CD14-positive monocyte (primary cell): Measurements from ENCODE around the gene ITPR3. TPM values are rescaled to one million over a fixed set of nuclear protein-coding genes. Genes with fewer than 3 reads are reported as not detected.

ENCODE experiments used
- DNase-seq, 3 donors: peaks; one replicate each; pipeline ENCODE4 v3.0.0-alpha.2; 2011 to 2022
- H2AFZ ChIP-seq: 2 replicates; pipeline ENCODE4 v1.6.0; 2012; ENCODE audit warnings: mild to moderate bottlenecking, low read depth, low read length, inconsistent platforms; ENCODE audit not compliant: insufficient read depth, poor library complexity, severe bottlenecking
- H3K27ac ChIP-seq, 2 donors: 1 replicate in 1 of 2; 2 replicates in 1 of 2; pipeline ENCODE4 v1.5.1; 2012 to 2013; ENCODE audit warnings: low read length in 2 of 2, control low read depth in 1 of 2, inconsistent platforms in 1 of 2, low read depth in 1 of 2, mild to moderate bottlenecking in 1 of 2
- H3K27me3 ChIP-seq, 2 donors: one replicate each; pipeline versions ENCODE4 v1.6.0 to v1.6.1; 2011 to 2013; ENCODE audit warnings: low read length in 2 of 2; ENCODE audit not compliant: control insufficient read depth in 2 of 2, insufficient read depth in 2 of 2
- H3K36me3 ChIP-seq, 2 donors: replicated peaks in 1 of 2; 1 replicate in 1 of 2; 2 replicates in 1 of 2; pipeline versions ENCODE4 v1.5.1 to v1.6.1; 2012 to 2013; ENCODE audit warnings: low read length in 2 of 2, control low read depth in 1 of 2, inconsistent platforms in 1 of 2, mild to moderate bottlenecking in 1 of 2; ENCODE audit not compliant: insufficient read depth in 2 of 2, control insufficient read depth in 1 of 2
- H3K4me1 ChIP-seq, 2 donors: 1 replicate in 1 of 2; 2 replicates in 1 of 2; pipeline versions ENCODE4 v1.5.1 to v1.6.1; 2012 to 2013; ENCODE audit warnings: low read length in 2 of 2, control low read depth in 1 of 2, inconsistent platforms in 1 of 2, mild to moderate bottlenecking in 1 of 2, moderate library complexity in 1 of 2; ENCODE audit not compliant: insufficient read depth in 2 of 2, control insufficient read depth in 1 of 2
- H3K4me2 ChIP-seq: replicated peaks from 2 replicates; pipeline ENCODE3; 2012; ENCODE audit warnings: low read length, moderate library complexity, mild to moderate bottlenecking; ENCODE audit not compliant: poor library complexity, severe bottlenecking; ENCODE audit errors: extremely low read depth
- H3K4me3 ChIP-seq, 3 experiments: fragments of 200-600 bp in 1 of 3; sonication (generic) in 1 of 3; replicated peaks in 1 of 3; 1 replicate in 2 of 3; 2 replicates in 1 of 3; pipeline ENCODE4 v1.5.1; 2011 to 2013; ENCODE audit warnings: low read length in 3 of 3, mild to moderate bottlenecking in 3 of 3, control low read depth in 2 of 3, low read depth in 2 of 3, inconsistent platforms in 1 of 3, moderate library complexity in 1 of 3
- H3K79me2 ChIP-seq: 2 replicates; pipeline ENCODE4 v1.6.0; 2012; ENCODE audit warnings: mild to moderate bottlenecking, control low read depth, inconsistent platforms, low read length, moderate library complexity; ENCODE audit not compliant: insufficient read depth
- H3K9ac ChIP-seq: 2 replicates; pipeline ENCODE4 v1.6.0; 2017; ENCODE audit warnings: low read length, mild to moderate bottlenecking; ENCODE audit not compliant: insufficient read depth, poor library complexity, severe bottlenecking
- H3K9me3 ChIP-seq, 2 donors: replicated peaks in 1 of 2; 1 replicate in 1 of 2; 2 replicates in 1 of 2; pipeline versions ENCODE4 v1.5.1 to v1.6.1; 2012 to 2013; ENCODE audit warnings: low read length in 2 of 2, control low read depth in 1 of 2; ENCODE audit not compliant: control insufficient read depth in 1 of 2, insufficient read depth in 1 of 2
- H4K20me1 ChIP-seq: 2 replicates; pipeline ENCODE4 v1.6.0; 2012; ENCODE audit warnings: mild to moderate bottlenecking, low read length, control low read depth, moderate library complexity; ENCODE audit not compliant: insufficient read depth
- H3K27ac Mint-ChIP-seq, 7 donors: one replicate each; pipeline ENCODE4 v1.8.0; 2020; ENCODE audit warnings: mild to moderate bottlenecking in 7 of 7, mixed read lengths in 7 of 7, moderate library complexity in 6 of 7, inconsistent platforms in 2 of 7
- H3K27me3 Mint-ChIP-seq, 3 donors: one replicate each; pipeline ENCODE4 v1.8.0; 2021 to 2022; ENCODE audit warnings: low read depth in 3 of 3, mild to moderate bottlenecking in 3 of 3, mixed read lengths in 3 of 3, moderate library complexity in 3 of 3, inconsistent platforms in 1 of 3
- H3K36me3 Mint-ChIP-seq, 2 donors: one replicate each; pipeline ENCODE4 v1.8.0; 2020; ENCODE audit warnings: mixed read lengths in 2 of 2, inconsistent platforms in 1 of 2, mild to moderate bottlenecking in 1 of 2
- H3K4me1 Mint-ChIP-seq: one replicate; pipeline ENCODE4 v1.8.0; 2020; ENCODE audit warnings: mild to moderate bottlenecking, mixed read lengths
- H3K4me3 Mint-ChIP-seq, 2 donors: one replicate each; pipeline ENCODE4 v1.8.0; 2020; ENCODE audit warnings: mild to moderate bottlenecking in 2 of 2, mixed read lengths in 2 of 2, moderate library complexity in 1 of 2
- H3K9me3 Mint-ChIP-seq, 7 donors: one replicate each; pipeline ENCODE4 v1.8.0; 2020 to 2022; ENCODE audit warnings: mixed read lengths in 7 of 7, mild to moderate bottlenecking in 6 of 7, moderate library complexity in 6 of 7, inconsistent platforms in 2 of 7
- WGBS: methylation state at CpG from one replicate; pipeline ENCODE4 v1.1.5; 2013; ENCODE audit warnings: missing lambda C conversion rate; ENCODE audit not compliant: insufficient coverage; 5-methylcytosine and 5-hydroxymethylcytosine counted together
- intact Hi-C, 2 donors: fragments of 100-400 bp; cut with micrococcal nuclease; formaldehyde crosslinking; loops; one replicate each; pipeline versions ENCODE4 v1.15.0 to v1.15.1; 2023
- polyA plus RNA-seq, 3 donors: library from polyadenylated mRNA; depleted of rRNA in 1 of 3; unstranded in 2 of 3; stranded (reverse) in 1 of 3; fragments of 300-500 nt in 2 of 3; fragments of >200 nt in 1 of 3; fragmentation: Illumina TruSeq in 2 of 3; gene quantifications; 1 replicate in 2 of 3; 2 replicates in 1 of 3; pipeline ENCODE4 v1.2.3, GENCODE V29; 2012 to 2021
- TF ChIP-seq, protein P1 (sequence below): fragments of 200-600 bp; IDR thresholded peaks from one replicate; pipeline ENCODE4 v1.8.0; 2022; ENCODE audit warnings: antibody characterized with exemption, mild to moderate bottlenecking

ITPR3 gene
- polyA plus RNA-seq, 3 donors: 1.8 TPM; not detected in 2

DNA sequence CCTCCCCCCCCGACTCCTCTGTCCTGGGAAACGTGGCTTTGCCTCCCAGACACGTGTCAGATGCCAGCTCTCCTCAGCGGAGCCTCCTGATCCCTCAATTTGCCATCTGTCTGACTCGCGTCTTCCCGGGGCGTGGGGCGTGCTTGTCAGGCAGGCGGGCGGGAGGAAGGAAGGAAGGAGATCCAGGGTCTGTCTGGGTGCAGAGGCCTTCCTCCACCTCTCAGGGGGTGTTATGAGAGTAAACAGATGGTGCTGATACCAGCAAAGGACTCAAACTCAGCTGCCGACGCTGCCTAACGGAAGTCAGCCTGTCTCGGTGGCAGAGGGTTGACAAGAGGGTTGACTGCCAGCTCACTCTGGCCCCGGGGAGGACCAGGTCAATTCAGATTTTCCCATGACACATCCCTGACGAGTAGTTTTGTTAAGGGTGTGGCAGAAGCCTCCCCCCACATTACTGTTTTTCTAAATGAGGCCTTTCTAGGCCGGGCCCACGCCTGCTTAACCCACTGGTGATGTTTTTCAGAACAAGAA, 73.3 kb downstream of the ITPR3 start:
- no peak overlapping the region for H3K9ac ChIP-seq

DNA sequence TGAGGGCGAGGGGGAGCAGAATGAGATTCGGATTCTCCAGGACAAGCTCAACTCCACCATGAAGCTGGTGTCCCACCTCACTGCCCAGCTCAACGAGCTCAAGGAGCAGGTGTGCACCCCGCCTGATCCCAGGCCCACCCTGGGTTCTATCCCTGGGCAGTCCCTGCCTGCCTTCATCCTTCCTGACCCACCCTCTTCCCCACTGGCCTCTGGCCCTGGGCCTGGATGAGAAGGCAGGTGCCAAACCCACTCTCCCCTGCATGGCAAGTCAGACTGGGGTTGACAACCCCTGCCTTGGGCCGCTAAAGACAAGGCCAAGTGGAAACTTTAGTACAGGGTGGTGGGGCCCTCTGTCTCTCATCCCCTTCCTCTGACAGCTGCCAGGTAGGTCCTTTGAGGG, 73.9 kb downstream of the ITPR3 start:
- no peak overlapping the region for H3K4me3 ChIP-seq
- intact Hi-C loops: no loop called here
- no peaks in the 10 kb centered on the region for H4K20me1 ChIP-seq
- 90% methylated on average over 4 of the region's 5 CpGs for whole genome bisulfite sequencing
- H3K27me3 Mint-ChIP-seq: peaks cover 0 to 4% (median 0%) of the 10 kb centered on the region in 3 donors
- H3K4me1 Mint-ChIP-seq: peaks cover 18% of the 10 kb centered on the region
- H3K4me2 ChIP-seq: no peak overlapping the region
- H3K27me3 ChIP-seq: no peaks in the 10 kb centered on the region
- H3K27ac Mint-ChIP-seq: peak overlapping the region in 1 of 7 donors; percentile 50
- no peak overlapping the region for H2AFZ ChIP-seq
- peaks cover 4 to 10% of the 10 kb centered on the region in 2 donors for H3K4me1 ChIP-seq
- no peak for DNase-seq
- H3K36me3 Mint-ChIP-seq: peaks cover 57 to 59% of the 10 kb centered on the region in 2 donors
- H3K4me3 Mint-ChIP-seq: no peak overlapping the region
- peaks cover 18 to 49% of the 10 kb centered on the region in 2 donors for H3K36me3 ChIP-seq
- no peak overlapping the region for H3K27ac ChIP-seq
- H3K9ac ChIP-seq: no peak overlapping the region
- H3K9me3 ChIP-seq: no peaks in the 10 kb centered on the region
- no peaks in the 10 kb centered on the region for H3K9me3 Mint-ChIP-seq
- TF ChIP-seq, protein P1, sequence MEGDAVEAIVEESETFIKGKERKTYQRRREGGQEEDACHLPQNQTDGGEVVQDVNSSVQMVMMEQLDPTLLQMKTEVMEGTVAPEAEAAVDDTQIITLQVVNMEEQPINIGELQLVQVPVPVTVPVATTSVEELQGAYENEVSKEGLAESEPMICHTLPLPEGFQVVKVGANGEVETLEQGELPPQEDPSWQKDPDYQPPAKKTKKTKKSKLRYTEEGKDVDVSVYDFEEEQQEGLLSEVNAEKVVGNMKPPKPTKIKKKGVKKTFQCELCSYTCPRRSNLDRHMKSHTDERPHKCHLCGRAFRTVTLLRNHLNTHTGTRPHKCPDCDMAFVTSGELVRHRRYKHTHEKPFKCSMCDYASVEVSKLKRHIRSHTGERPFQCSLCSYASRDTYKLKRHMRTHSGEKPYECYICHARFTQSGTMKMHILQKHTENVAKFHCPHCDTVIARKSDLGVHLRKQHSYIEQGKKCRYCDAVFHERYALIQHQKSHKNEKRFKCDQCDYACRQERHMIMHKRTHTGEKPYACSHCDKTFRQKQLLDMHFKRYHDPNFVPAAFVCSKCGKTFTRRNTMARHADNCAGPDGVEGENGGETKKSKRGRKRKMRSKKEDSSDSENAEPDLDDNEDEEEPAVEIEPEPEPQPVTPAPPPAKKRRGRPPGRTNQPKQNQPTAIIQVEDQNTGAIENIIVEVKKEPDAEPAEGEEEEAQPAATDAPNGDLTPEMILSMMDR: no peak
- H3K79me2 ChIP-seq: no peaks in the 10 kb centered on the region

More for the DNA sequence above, 73.3 kb downstream of the ITPR3 start:
- Mint-ChIP-seq H3K9me3 (no peaks in the 10 kb centered on the region), H3K4me3 (no peak overlapping the region), H3K36me3 (peaks cover 55 to 63% of the 10 kb centered on the region in 2 donors), H3K27ac (peak overlapping the region in 3 of 7 donors; percentile 48 to 82 (median 50)), H3K27me3 (peaks cover 0 to 4% (median 0%) of the 10 kb centered on the region in 3 donors), H3K4me1 (peaks cover 18% of the 10 kb centered on the region)
- TF ChIP-seq, protein P1: no peak
- Histone ChIP-seq H3K4me3 (no peak overlapping the region), H3K27ac (no peak overlapping the region), H3K4me1 (peaks cover 4 to 10% of the 10 kb centered on the region in 2 donors), H3K9me3 (no peaks in the 10 kb centered on the region), H4K20me1 (no peaks in the 10 kb centered on the region), H2AFZ (no peak overlapping the region), H3K4me2 (no peak overlapping the region), H3K27me3 (no peaks in the 10 kb centered on the region), H3K79me2 (no peaks in the 10 kb centered on the region), H3K36me3 (peaks cover 18 to 45% of the 10 kb centered on the region in 2 donors)
- intact Hi-C loops: no loop called here
- WGBS: 33% methylated on average over 5 of the region's 19 CpGs
- peak in 1 of 3 donors; percentile 43 for DNase-seq
